HG03520 (cell line): ENCODE data around the gene ERGIC2.

ENCODE experiments used
- ATAC-seq: cut with Tn5 transposase; IDR thresholded peaks from one replicate; pipeline ENCODE4 v1.9.1; 2021; ENCODE audit warnings: mild to moderate bottlenecking, moderate library complexity; ENCODE audit not compliant: unreplicated experiment

Gene ERGIC2

DNA sequence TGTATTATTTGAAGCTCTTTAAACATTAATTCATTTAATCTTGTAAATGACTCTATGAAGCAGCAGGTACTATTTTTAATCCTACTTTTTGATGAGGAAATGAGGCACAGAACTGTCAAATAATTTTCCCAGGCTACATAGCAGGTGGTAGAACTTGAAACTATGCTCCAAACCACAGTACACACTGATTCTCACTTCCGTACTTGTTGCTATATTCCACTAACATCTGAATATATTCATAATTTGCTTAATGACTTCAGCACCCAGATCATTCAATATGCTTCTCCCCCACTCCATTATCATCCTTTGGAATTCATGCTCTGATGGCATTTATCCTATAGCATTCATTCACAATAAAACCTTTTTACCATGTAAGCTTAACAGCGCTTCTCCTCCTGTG is 4.9 kb downstream of the ERGIC2 start:
- ATAC-seq = no peak

DNA sequence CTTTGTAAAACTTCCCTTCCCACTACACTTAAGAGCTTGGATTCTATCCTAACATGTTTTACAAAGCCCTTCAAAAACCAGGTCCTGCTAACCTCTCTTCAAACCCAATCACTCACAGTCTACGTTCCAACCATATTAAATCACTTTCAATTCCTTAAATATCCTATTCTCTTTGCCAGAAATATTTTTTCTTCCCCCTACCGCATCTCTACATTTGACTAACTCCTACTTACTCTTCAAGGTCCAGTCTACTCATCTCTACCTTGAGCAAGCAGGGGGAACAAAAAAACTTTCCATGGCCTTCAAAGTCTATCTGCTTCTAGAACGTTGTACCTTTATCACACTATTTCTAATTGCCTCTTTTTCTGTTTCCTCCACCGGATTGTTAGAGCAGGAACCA is 6.1 kb downstream of the ERGIC2 start:
- no peak for ATAC-seq

DNA sequence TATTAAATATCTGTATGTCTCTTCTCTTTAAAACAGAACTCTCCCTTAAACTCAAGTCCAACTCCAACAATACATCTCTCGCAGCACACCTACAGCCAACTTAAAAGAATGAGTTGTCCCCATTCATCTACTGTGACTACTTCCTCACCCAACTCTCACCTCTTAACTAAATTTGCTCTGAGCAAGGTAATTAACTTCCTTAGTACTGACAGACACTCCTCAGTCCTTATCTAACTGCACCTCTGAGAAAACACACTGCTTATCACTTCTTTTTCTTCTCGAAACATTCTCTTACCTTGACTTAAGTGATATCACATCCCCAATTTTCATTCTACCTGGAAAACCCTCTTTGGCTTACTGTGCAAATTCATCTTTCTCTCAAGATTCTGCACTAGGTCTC is 7.0 kb downstream of the ERGIC2 start:
- no peak for ATAC-seq

DNA sequence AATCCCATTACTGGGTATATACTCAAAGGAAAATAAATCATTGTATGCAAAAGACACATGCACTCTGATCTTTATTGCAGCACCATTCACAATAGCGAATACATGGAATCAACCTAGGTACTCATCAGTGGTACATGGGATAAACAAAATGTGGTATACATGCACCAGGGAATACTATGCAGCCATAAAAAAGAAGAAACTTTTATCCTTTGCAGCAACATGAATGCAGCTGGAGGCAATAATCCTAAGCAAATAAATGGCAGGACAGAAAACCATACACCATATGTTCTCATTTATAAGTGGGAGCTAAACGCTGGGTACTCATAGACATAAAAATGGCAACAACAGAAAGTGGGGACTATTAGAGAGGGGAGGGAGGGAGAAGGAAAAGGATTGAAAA is 15.9 kb downstream of the ERGIC2 start:
- no peak for ATAC-seq

DNA sequence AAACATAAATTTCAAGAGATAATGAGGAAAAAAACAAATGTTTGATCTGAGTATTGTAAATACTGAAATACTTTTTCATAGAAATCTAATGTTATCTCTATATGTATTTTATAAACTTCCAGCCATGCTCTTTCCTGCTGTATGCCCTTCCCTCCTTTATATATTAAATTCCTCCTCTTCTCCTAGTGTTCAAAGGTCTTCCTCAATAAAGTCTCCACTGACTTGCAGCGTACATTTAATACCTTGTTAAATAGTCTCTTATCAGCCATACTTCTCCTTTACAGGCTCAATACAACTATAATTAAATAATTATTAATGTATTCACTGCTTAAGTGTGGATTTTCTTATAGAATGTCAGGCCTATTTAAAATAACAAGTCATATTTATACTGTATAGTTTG is 26.0 kb downstream of the ERGIC2 start:
- ATAC-seq = no peak

DNA sequence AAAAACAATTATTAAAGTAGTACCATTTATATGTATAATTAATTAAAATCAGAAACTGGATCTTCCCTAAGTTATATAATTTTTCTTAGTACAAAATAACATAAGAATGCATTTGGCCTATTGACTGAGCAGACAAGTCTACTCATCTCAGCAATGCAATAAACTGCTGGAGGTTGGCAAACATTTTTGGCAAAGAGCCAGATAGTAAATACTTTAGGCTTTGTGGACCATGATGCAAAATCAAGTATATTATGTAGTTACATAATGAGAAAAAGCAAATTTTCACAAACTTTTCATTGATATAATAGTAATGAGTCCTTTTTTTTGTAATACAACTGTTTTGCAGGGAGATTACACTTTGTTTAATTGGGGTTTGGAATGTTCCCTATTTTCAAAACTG is 30.9 kb downstream of the ERGIC2 start:
- ATAC-seq = no peak

DNA sequence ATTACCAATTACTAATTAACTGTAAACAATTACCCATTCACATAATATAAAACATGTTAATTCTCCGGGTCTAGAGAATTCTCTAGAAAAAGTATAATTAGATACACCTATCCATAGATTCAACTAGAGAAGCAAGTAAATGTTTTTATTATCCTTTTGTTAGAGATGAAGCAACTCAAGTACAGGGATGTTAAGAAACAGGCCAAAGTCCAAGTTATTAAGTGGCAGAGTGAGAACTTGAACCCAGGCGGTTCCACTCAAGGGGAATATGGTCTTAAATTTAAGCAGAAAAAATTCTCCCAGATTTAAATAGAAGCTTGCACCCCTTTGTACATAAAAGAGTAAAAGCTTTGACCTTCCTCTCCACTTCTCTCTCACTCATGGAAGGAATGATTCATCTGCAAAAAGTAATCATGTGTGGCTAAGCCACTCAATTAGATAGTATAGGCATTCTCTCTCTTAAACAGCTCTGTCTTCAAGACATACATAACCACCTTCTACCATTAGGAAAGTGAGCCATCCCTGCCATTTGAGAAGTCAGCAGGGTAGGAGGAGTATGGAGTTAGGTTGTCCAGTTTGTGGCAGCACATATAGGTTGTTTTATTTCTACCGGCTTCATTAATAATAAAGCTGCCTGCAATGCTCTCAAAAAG is 34.1 kb downstream of the ERGIC2 start:
- no peak for ATAC-seq

DNA sequence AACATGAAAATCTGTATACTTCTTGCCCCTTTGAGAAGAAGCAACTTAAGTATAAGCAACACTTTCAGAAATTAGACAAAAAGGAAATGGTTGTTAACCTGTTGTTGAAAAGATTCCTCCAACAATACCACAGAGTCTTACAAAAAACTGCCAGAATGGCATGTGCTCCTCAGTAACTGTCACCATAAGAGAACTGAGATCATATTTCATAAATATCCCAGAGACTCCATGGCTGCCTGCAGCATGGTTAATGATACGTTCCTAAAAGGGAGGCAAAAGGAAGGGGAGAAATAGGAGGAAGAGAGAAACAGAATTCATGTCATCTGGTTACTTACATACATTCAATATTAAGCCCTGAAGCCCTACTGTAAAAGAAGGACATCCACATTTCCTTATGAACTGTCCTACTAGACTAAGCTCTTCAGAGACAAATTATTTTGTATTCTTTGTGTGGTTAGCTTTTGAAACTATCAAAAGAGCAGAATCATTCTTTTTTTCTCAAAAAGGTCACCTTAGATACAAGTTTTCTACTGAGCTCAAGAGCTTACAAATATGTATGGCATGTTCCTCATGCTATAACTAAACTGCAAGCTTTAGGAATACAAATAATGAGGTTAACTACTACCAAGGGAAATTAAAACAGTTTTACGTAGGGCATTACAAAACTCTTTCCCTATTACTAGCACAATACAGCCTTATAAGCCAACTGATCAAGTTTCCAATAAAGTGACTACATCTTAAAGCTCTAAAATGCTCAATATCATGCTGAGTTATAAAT is 37.8 kb downstream of the ERGIC2 start:
- ATAC-seq = no peak

DNA sequence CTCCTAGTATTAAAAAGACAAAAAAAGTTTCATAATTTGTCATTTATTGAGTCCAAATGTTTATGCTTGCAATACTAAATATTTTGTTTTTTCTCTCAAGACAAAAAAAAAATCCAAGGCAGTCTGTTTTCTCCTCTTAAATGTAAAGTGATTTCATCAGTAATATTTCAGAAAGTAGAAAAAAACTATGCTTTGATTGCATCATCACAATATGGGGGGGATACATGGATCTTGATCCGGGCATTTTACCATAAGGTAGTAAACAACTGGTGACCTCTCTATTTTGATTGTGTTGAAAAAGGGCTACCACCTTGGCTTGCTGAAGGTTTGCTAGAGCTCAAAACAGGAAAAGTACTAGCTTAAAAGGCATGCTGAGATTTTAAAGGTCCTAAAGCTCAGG is 43.6 kb downstream of the ERGIC2 start:
- no peak for ATAC-seq

DNA sequence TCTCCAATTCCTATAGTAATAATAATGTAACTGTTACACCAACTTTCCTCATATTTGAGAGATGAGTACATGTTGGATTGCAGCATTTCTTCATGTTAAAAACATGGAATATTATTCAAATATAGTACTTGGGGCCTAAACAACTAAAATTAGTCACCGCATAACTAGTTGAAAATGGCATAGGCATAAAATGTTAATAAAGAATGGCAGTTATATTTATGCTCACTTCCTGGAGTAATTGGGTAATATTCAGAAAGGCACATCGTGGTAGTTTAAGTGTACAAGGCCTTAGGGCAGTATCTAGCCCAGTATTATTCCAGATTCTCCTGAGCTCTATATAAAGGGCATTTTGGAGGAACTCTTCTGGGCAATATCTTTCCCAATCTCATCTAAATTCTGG is 46.0 kb downstream of the ERGIC2 start:
- ATAC-seq = no peak

DNA sequence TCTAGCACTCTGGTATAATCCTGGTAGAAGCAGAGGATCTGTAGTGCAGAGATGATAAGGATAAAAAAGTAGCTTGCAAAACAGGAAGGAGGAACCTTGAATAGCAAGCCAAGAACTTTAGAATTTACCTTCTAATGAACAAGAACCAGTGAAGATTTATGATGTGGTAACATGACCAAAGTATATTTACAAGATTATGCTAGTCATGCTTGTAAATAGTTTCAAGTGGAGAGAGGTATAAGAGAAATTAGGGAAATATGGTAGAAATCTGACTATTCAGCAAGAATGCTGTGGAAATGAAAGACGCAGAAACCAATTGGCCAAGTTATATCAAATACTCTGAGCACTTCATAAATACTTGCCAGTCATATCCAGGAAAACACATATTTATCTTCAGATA is 47.8 kb downstream of the ERGIC2 start:
- ATAC-seq = no peak

DNA sequence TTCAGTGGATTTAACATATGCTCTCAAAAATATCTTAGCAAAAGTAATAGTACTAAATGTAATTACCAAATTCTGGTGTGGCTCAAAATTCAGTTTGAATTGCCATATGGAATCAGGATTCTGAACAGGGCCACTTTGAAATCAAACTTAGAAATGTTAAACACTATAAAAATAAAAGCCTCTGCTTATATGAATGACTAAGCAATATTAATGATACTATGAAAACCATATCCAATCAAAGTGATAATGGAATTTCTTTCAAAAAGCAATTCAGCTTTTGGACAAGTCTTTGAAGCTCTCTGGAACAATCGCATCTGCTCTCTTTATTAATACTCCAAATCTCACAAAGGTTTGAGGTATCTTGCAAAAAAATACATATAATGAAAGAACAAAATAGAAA is 51.6 kb downstream of the ERGIC2 start:
- no peak for ATAC-seq

DNA sequence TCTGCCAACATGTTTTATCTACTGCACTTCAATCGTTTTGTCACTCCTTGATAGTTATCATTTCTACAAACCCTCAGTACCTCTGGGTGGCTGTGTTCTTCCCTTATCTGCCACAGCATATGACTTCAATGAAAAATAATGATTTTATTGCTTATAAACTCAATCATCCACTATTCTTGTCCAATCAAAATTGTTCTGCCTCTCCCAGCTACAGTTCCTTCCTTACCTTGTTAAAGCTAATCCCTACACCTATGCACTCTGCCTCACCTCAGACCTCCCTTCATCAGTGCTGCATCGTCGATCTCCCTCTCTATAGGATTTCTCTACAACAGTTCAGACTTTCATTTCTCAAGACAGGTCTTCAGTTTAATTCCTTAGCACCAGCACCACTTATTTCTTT is 58.8 kb downstream of the ERGIC2 start:
- ATAC-seq = no peak

DNA sequence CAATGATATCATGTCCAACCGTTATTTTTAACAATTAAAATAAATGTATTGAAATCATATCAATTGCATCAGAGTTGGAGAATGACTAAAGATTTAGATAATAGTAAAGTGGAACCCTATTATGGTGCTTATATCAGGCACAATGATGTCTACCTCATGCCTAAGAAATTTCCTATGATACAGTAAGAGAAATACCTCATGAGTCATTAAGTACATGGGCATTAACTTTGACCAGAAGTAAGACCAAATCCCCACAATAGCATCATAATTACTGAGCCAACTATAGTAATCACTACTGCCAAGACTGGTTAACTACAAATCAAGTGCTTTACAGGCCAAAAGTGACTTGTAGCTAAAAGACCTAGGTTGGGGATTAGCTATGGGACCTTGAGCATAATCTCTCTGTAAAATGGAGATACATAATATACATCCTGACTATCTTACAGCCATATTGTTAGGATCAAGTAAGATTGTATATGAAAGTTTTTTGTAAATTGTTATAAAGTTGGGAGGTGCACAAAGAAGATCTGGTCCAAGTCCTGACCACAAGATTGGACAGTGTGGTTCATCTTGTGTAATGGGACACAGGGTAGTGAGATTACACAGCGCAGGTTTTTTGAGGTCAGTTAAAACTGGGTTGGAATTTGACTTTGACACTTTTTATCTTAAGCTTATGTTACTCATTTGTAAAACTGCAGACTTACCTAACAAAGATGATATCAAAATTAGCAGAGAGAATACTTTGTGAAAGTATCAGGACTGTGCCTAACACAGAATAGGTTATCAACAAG is 60.5 kb downstream of the ERGIC2 start:
- ATAC-seq = no peak

DNA sequence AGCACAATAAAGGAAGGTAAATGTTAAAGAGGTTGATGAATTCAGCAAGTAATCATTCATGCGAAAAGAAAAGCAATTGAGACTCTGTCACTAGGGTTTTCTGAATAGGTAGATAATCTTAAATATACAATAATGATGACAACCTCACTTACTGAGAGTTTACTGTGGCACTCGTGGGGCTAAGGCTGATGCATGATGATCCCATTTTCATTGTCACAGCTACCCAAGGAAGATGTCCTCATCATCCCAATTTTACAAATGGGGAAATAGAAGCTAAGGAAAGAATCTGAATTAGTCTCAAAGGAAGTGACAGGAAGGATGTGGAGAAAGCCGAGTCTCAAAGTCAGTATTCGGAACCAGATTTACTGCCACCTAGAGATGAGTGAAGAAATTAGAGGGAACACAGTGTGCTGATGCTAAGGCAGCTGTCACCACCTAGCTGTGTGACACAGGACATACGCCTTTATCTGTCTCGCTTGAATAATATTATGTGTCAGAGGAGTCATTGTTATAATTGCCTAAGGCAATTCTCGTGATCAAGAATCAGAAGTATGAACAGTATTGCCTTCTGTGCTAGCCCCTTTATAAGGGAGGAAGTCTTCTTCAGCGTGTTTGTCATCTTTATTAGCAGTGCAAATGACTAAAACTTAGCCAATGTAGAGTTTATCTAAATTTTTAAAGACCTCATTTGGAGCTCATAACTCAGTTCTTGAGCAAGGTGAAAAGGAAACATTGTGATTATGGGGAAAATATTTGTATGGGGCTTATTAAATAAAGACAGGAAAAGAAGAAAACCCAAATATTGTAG is 63.2 kb downstream of the ERGIC2 start:
- ATAC-seq = peak; percentile 100

DNA sequence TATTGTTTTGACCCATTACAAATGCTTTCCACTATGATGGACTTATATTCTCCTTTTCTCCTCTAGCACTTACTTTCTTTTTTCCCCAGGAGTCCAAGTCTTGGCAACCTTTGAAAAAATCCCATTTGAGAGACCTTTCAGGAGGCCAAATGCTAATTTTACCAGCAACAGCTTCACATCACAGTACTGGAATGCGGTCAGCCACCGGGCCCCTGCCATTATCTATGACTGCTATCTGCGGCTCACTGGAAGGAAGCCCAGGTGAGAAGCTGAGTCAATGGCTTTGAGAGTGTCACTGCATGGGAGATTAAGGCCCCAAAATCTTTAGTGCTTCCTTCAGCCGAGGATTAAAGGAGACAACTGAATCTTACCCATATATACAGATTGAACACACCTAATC is 64.2 kb downstream of the ERGIC2 start:
- ATAC-seq = no peak

DNA sequence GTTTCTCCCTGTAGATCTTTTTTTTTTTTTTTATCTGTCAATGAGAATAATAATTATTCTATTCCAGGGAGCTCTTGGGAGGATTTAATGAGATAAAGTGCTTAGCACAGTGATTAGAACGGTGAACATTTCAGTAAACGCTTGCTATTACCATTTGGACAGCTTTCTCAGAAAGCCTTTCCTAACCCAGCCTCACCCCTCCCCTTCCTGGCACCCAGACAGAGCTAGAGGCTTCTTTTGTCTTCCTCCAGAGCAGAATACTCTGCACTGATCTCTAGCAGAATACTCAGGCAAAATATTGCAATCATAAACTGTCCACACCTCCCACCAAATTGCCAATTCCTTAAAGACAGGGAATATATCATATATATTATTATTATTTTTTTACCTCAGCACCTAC is 66.6 kb downstream of the ERGIC2 start:
- ATAC-seq = no peak

DNA sequence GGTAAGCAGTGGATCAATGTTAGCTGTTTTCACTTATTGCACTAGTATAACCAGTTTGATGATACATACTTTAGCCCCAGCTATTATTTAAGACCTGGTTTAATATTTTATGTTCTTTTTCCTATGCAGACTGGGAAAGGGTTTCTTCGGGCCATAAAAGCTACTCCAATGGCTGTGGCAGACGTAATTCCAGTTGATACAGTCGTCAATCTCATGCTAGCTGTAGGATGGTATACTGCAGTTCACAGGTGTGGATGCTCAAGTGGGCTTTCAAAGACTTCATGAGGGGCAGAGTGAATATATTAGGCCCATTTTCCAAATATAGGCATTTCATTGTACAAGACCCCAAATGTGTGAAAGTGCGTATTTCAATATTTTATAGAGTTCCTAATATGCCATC is 70.1 kb downstream of the ERGIC2 start:
- no peak for ATAC-seq

DNA sequence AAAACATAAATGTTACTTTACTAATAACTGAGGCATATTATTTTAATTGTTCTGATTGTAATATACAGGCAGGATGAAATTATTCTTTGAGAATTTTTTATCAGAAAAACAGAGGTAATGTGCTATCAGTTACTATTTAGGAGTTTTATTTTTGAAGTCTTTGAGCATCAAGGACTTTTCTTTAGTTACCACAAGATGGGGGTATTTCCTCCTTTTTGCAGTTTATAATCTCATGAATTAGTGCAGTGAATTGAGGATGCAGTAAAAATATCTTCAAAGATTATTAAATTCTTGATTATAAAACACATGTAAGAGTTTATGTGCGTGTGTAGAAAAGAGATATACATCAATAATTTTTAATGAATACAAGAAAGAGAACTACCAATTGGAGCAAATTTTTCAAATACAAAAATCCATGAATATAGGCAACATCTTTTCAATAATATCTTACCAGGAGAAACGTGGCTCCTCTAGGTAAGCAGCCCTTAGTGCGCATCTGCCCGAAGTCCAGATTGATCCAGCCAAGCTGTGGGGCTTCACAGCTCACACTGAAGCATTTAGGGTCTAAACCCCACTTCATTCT is 71.6 kb downstream of the ERGIC2 start:
- no peak for ATAC-seq

DNA sequence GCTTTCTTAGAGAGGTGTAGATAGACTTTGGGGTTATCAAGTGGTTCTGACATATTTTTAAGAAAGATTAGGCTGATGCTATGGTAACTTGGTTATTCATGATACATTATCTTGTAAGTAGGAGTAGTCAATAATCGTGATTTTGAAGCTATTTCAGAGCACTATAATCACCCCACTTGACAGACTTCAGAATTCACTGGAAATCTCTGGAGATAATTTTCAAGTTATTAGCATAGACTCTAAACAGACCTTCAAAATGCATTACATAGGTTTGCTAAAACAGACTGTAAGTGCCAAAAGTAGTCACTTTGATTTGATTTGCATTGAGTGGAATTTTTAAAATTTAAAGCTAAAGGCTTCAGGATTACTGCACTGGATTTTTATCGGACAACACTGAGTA is 74.3 kb downstream of the ERGIC2 start:
- no peak for ATAC-seq

DNA sequence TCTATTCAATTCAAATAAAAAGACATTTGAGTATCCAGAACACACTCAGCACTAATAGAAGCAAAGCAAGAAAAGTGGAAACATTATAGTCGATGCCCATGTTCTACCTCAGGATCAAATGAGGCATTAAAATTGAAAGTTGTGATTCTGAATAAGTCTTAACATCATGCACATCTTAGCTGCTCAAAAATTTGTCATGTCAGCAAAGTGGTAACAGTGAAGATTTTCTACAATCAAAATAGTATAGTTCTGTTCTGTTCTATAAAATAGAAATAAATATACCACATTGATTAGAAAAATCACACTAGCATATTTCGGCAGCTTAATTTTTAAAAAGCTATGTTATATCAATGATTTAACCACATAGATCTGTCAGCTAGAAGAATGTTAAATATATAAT is 74.7 kb downstream of the ERGIC2 start:
- ATAC-seq = no peak
